HG02981 (cell line): ENCODE data around the gene DBNDD2.

Source experiments
- ATAC-seq: cut with Tn5 transposase; IDR thresholded peaks from one replicate; pipeline ENCODE4 v1.9.1; 2021; ENCODE audit warnings: mild to moderate bottlenecking, moderate library complexity; ENCODE audit not compliant: unreplicated experiment

DBNDD2 gene

GRCh38 chr20:45377269-45377668, 30.8 kb upstream of the DBNDD2 start:
- ATAC-seq, result no peak

GRCh38 chr20:45378191-45378590, 29.9 kb upstream of the DBNDD2 start, which contains the start of gene TP53TG5:
TSS of gene TP53TG5 (minus strand) at chr20:45378325. CDS start at chr20:45378236, 89 bp downstream.
- ATAC-seq, result no peak

- no peak for ATAC-seq
Measured at GRCh38 chr20:45387274-45387673, 20.8 kb upstream of the DBNDD2 start.

GRCh38 chr20:45390931-45391330, 17.2 kb upstream of the DBNDD2 start:
- no peak for ATAC-seq

GRCh38 chr20:45391559-45391958, 16.5 kb upstream of the DBNDD2 start:
- no peak for ATAC-seq

- ATAC-seq, result no peak
Measured at GRCh38 chr20:45392733-45393132, 15.4 kb upstream of the DBNDD2 start.

- ATAC-seq, result no peak
Measured at GRCh38 chr20:45394221-45395113, 13.6 kb upstream of the DBNDD2 start.

- no peak for ATAC-seq
Measured at GRCh38 chr20:45395114-45395415, 13.0 kb upstream of the DBNDD2 start.

- ATAC-seq, result no peak
Measured at GRCh38 chr20:45399018-45399417, 9.1 kb upstream of the DBNDD2 start.

- ATAC-seq, result no peak
Measured at GRCh38 chr20:45400346-45401031, 7.6 kb upstream of the DBNDD2 start.

- no peak for ATAC-seq
Measured at GRCh38 chr20:45402946-45403345, 5.1 kb upstream of the DBNDD2 start.

- no peak for ATAC-seq
Measured at GRCh38 chr20:45404438-45404837, 3.7 kb upstream of the DBNDD2 start.

GRCh38 chr20:45405571-45406259, 2.4 kb upstream of the DBNDD2 start:
- ATAC-seq, result no peak

- ATAC-seq, result no peak
Measured at GRCh38 chr20:45406260-45407066, 1.6 kb upstream of the DBNDD2 start.

- ATAC-seq, result no peak
Measured at GRCh38 chr20:45407067-45407745, 883 bp upstream of the DBNDD2 start.

GRCh38 chr20:45408646-45409213, 641 bp downstream of the DBNDD2 start:
- no peak for ATAC-seq

- ATAC-seq, result no peak
Measured at GRCh38 chr20:45409521-45410272, 1.6 kb downstream of the DBNDD2 start.

- ATAC-seq, result no peak
Measured at GRCh38 chr20:45410887-45411286, 2.8 kb downstream of the DBNDD2 start.

- no peak for ATAC-seq
Measured at GRCh38 chr20:45412653-45413052, 4.6 kb downstream of the DBNDD2 start.
